Measurements from ENCODE around the gene PRMT2. TPM values are rescaled to one million over a fixed set of nuclear protein-coding genes. Genes with fewer than 3 reads are reported as not detected.
A peak's percentile ranks its signal among the peaks of the same experiment; 100 is the strongest.
"Not testable (repeated sequence)": the region's sequence is repeated elsewhere in the genome, so short reads cannot be mapped to it uniquely, and the experiment has no call there.

The PRMT2 gene
- polyA plus RNA-seq, 4 donors: 120 to 127 (median 123) TPM

DNA sequence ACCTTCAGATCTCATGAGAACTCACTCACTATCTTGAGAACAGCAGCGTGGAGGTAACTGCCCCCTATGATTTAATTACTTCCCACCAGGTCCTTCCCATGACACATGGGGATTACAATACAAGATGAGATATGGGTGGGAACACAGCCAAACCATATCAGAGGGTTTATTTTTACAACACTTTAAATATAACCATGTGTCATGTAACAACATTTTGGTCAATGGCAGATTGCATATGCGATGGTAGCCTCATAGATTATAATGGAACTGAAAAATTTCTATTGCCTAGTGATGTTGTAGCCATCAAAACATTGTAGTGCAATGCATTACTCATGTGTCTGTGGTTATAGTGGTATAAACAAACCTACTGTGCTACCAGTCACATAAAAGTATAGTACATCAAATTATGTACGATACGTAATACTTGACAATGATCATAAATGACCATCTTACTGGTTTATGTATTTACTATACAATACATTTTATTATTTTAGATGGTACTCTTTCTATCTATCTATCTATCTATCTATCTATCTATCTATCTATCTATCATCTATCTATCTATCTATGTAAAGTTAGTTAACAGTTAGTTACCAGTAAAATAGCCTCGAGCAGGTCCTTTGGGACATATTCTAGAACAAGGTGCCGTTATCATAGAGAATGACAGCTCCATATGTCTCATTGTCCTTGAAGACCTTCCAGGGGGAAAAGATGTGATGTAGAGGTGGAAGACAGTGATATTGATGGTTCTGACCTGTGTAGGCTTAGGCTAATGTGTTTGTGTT, 18.0 kb upstream of the PRMT2 start:
- DNase-seq (ENCODE audit: low read depth in 4 of 4, low spot score in 3 of 4): no peak

DNA sequence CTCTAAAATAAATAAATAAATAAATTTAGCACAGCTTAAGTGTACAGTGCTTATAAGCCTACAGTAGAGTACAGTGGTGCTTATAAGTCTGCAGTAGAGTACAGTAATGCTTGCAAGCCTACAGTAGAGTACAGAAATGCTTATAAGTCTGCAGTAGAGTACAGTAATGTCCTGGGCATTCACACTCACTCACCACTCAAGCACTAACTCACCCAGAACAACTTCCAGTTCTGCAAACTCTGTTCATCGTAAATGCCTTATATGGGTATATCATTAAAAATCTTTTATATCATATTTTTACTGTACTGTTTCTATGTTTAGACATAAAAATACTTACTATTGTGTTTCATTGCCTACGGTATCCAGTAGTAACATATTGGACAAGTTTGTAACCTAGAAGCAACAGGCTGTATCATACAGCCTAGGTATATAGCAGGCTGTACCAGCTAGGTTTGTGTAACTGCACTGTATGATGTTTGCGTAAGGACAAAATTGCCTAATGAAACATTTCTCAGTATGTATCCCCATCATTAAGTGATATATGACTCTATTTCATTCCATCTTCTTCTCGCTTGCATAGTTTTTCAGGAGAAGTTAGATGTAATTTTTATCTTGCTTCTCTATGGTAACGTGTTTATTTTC, 16.6 kb upstream of the PRMT2 start:
- DNase-seq (ENCODE audit: low read depth in 4 of 4, low spot score in 3 of 4): no peak

DNA sequence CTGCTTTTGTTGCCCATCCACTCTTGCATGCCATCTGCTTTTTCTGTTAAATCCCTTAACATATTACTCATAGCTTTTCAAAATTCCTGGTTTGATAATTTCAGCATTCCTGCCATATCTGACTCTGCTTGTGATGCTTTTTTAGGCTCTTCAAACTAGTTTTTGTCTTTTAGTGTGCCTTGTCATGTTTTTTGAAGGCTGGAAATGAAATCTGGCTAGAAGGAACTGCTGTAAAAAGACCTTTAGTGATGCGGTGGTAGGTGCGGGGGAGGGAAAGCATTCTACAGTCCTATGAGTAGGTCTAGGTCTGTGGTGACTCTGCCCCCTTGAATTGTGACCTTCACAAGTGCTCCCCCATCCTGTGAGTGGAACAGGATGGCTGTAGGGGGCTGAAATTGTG, 15.6 kb upstream of the PRMT2 start:
- DNase-seq (ENCODE audit: low read depth in 4 of 4, low spot score in 3 of 4): no peak

DNA sequence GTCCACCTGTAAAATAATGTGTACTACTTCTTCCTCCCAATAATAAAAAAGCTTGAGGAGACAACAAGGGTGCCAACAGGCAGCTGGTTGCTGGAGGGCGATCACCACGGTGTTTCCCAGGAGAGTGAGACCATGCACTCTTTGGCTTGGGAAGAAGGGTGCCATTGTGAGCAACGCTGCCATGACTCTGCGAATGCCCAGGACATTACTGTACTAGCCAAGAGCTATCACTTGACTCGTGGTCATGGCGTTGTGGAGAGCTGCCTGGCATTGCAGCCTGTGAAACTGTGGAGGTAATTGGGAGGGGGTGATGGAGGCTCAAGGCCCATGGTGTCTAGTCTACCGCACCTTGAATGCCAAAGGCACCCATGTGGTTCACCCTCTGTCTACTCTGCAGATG, 14.6 kb upstream of the PRMT2 start:
- DNase-seq (ENCODE audit: low read depth in 4 of 4, low spot score in 3 of 4): no peak

DNA sequence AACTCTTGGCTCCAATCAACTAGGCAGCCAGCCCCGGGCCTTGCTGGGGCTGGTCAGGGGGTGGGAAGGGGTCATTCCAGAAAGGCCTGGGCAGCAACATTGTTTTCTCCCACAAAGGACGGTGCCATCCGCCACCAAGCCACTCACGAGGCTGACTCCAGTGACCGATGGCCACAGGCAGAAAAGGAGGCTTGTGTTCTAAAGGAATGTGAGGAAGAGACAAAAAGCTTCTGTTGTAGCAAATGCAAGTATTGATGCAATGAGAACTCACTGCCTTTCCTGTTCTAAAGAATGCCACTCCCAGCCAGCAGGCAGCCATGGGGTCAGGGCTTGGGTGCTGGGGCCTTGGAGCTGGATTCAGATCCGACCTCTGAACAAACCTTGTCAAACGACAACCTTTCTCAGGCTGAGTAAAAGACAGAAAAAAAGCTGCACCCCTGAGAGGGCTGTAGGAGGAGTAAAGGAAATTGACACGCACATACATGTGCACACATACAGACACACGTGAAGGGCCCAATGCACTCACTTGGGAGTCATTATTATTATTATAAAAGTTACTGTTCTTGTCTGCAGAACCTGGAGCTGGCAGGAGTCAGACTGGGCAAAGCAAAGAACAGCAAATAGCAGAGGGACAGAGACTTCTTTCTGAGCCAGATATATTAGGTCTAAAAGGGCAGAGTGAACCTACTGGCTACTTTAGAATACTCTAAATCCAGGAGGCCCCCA, 13.9 kb upstream of the PRMT2 start:
- no peak for DNase-seq (ENCODE audit: low read depth in 4 of 4, low spot score in 3 of 4)

DNA sequence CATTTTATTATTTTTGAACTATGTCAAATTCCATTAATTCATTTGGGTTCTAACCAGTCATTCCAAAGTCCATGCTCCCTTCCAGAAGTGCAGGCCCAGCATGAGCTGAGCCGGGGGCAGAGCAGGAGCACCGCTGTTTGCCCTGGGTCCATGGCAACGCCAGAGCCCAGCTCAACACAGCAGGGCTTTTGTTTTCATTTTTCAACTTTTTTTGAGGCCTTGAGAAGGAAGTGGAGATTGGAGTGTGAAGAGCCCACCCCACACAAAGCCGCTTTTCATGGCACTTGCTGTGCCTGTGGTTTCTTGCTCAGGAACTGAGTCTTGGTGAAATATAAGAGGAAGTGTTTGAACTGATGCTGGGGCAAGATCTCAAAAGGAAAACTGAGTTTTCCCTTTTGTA, 13.2 kb upstream of the PRMT2 start:
- peak in 1 of 4 donors; percentile 15 for DNase-seq (ENCODE audit: low read depth in 4 of 4, low spot score in 3 of 4)

DNA sequence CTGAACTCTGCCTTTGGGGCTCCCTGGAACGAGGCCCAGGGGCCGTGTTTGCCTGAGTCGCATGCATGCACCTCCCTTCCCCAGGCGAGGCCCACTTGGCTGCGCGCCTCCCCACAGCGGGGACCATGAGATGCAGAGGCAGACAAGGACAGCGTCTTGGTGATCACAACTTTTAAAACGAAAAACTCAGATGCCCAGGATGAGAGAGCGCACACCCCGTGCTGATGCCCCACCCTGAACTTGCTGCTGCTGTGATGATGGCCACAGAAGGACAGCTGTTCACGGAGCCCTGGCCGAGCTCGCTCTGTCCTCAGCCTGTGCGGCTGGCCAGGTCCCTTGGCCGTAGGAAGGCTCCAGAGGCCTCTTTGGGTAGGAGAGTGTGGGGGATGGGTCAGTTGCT, 11.4 kb upstream of the PRMT2 start:
- no peak for DNase-seq (ENCODE audit: low read depth in 4 of 4, low spot score in 3 of 4)

DNA sequence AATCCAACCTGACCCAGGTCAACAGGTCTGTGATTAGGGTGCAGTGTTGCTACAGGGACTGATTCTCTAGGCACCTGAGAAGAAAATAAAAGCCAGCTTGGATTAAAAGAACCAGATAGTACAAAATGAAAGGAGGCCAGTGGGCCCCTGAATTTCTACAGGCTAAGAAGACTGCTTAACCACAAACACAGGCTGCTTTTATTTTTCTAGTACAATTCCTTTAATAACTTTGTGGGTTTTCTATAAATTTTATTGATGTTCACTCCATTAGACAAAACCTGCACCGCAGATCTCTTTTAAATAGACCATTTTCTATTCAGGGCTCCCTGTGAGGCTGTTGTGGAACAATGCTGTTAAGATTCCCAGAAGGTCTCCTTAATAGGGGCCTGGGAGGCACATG, 9.7 kb upstream of the PRMT2 start:
- no peak for DNase-seq (ENCODE audit: low read depth in 4 of 4, low spot score in 3 of 4)

DNA sequence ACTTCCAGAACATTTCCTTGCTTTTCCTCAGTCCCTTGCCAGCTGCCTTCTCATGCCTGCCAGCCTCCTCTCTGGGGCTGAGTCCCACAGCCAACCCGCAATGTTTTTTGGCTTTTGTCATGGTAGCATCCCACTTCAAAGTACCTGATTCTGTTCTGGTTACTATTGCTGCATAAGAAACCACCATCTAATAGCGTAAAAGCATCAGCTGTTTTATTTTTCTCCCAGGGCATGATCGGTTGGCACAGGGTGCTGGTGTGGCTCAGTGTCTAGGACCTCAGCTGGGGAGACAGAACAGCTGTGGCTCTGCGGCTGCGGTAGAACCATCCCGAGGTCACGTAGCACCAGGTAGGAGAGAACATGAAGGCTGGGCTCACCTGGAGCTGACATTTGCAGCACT, 8.9 kb upstream of the PRMT2 start:
- no peak for DNase-seq (ENCODE audit: low read depth in 4 of 4, low spot score in 3 of 4)

DNA sequence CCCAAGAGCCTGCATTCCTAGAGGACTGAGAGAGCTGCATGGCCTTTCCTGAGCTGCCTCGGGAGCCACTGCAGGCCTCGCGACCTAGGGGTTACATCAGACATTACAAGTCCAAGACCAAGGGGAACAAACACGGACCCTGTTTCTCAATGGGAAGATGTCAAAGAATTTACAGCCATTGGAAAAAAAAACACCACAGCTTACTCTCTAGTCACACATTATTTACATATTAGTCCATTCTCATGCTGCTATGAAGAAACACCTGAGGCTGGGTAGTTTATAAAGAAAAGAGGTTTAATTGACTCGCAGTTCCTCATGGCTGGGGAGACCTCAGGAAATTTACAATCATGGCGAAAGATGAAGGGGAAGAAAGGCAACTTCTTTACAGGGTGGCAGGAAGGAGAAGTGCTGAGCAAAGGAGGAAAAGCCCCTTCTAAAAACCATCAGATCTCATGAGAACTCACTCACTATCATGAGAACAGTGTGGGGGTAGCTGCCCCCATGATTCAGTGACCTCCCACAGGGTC, 8.4 kb upstream of the PRMT2 start:
- no peak for DNase-seq (ENCODE audit: low read depth in 4 of 4, low spot score in 3 of 4)

DNA sequence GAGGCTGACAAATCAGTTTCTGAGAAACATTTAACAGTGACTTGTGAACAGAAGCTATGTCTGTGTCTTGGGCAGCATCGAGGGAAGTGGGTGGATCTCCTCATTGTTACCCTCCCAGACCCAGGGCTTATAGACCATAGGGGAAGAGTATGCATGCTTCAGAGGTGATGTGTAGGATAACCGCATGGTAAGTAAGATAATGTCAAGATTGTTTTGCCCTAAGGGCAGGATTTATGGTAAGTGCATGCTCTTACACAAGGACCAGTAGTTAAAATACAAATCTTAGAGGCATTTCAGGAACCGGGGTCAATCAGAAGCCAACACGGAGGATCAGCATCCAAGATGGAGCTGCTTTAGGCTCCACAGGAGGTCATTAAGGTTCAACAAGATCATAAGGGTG, 7.7 kb upstream of the PRMT2 start:
- DNase-seq (ENCODE audit: low read depth in 4 of 4, low spot score in 3 of 4): no peak

DNA sequence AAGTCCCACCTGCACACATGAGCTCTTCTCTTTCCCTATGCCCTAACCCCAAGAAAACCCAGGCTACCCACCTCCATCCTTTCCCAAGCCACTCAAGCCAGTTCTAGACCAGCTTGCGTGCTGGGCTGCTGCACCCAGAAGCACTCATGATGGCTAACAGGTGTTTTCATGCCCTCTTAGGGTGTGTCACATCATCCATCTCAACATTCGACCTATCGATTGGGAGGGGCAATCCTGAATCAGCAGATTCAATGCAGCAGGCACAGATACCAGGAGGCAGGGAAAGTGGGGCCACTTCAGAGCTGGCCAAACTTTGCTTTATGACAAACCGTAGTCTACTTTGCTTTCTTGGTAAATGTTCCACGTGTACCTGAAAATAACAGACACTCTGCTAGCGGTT, 6.6 kb upstream of the PRMT2 start:
- DNase-seq (ENCODE audit: low read depth in 4 of 4, low spot score in 3 of 4): no peak

DNA sequence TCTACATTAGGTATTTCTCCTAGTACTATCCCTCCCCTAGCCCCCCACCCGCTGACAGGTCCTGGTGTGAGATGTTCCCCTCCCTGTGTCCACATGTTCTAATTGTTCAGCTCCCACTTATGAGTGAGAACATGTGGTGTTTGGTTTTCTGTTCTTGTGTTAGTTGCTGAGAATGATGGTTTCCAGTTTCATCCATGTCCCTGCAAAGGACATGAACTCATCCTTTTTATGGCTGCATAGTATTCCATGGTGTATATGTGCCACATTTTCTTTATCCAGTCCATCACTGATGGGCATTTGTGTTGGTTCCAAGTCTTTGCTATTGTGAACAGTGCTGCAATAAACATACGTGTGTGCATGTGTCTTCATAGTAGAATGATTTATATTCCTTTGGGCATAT, 4.6 kb upstream of the PRMT2 start:
- not testable (repeated sequence) for DNase-seq (ENCODE audit: low read depth in 4 of 4, low spot score in 3 of 4)

DNA sequence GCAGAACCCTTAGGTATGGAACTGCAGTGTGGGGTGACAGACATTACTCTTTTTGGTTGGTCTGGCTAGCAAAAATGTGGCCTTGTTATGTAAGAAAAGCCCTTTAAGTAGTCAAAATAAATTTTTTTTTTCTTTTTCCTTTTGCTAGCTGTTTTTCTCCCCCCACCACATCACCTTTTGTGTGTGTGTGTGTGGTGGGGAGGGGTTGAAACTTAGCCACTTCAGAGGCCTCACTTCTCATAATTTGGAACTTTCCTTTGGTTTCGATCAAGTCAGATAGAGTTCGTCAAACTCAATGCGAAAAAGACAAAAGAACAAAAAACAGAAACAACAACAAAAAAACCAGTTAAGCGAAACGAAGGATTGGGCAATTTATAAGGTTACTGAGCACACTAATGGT, 1.9 kb upstream of the PRMT2 start:
- DNase-seq (ENCODE audit: low read depth in 4 of 4, low spot score in 3 of 4): no peak

DNA sequence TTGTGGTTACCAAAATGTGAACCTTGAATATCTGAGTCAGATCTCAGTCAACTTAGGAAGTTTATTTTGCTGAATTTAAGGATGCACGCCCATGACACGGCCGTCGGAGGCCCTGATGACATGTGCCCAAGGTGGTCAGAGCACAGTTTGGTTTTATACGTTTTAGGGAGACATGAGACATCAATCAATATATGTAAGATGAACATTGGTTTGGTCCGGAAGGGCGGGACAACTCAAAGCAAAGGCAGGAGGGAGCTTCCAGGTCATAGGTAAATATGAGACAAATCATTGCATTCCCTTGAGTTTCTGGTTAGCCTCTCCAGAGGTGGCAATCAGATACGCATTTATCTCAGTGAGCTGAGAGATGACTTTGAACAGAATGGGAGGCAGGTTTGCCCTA, 1.0 kb upstream of the PRMT2 start:
- DNase-seq (ENCODE audit: low read depth in 4 of 4, low spot score in 3 of 4): no peak

DNA sequence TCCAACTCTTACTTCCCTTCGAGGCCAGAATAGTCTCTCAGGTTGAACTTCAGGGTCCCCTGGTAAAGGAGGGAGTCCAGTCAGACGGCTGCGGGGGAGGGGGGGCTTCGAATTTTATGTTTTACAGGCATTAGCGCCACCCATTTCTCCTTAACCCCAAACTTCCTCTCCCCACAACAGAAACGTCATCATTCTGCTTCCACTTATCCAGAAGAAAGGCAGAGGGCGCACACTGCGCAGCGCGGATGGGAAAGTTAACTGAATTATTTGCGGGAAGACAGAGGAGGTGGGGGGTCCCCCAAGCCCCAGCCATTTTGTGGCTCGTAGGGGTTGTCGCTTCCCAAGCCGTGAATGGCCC, 529 bp upstream of the PRMT2 start:
- peak; percentile 73 to 83 (median 77) for DNase-seq (ENCODE audit: low read depth in 4 of 4, low spot score in 3 of 4)

DNA sequence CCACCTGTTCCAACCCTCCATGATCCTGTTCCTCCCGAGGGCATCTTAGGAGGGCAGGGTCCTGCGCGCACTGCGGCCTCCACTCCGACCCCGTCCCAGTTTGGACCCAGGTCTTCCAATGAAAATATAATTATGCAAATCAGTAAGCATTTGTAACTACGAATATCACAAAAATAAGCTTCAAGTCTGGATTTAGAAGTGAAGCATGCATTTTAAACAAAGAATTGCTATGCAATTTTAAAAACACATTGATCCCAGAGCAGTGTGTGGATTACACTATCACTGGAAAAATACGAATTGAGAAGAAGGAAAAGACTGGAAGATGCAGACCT, 673 bp downstream of the PRMT2 start:
- DNase-seq (ENCODE audit: low read depth in 4 of 4, low spot score in 3 of 4): no peak

DNA sequence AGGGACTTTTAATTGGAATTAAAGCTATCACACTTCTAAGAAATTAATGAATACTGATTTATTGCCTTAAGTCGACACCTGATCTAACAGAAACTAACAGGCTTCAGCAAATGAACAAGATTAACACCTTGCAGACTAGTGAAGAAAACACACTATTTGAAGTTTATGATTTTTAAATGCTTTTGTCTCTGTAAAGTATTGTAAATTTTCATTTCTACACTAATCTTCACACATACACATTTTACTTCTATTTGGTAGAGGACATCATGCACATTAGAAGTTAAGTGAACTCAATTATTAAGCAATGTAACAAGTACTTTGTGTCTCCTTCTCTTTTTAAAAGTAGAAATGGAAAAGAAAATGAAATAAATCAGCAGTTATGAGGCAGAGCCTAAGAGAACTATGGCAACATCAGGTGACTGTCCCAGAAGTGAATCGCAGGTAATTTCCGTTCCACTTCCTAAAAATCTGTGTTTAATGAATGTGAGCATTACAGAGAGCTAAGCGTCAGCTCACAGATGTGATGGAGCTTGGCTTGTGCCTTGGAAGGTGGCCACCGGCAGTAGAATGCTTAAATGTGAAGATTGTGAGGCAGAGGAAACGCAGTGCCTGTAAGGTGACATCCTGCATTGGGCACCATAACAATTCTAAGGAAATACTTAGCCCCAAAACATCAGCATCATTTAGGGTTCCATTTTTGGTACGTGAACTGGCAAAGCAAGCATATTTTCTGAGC, 1.2 kb downstream of the PRMT2 start:
- DNase-seq (ENCODE audit: low read depth in 4 of 4, low spot score in 3 of 4): no peak

DNA sequence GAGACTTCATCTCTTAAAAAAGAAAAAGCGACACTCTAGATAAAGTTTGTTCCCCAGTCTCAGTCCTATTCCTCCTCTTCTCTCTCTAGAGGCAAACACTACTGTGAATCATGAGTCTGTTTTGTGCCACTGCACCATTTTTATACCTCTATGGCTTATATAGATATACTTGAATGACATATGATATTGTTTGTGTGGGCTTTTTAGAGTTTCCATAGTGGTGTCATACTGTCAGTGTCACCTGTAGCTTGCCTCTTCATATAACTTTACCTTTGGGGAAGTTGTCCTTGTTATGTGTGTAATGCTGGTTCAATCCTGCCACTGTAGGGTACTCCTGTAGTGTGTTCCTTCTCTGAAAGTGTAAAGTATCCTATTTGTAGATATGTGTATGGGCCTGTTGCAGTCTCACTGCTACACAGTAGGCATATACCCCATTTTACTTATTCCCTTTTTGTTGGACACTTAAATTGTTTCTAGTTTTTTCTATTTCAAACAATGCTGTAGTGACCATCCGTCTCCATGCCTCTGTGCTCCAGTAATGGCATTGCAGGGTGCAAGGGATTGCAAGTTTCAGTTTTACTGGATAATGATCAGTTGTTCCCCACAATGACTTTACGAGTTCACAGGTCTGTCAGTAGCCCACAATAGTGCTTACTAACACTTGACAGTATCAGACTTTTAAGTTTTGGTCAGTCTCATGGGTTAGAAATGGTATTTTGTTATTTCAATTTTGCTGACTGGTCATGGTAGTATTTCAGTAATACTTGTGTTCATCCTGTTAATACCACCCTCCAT, 2.7 kb downstream of the PRMT2 start:
- DNase-seq (ENCODE audit: low read depth in 4 of 4, low spot score in 3 of 4): no peak
